GM23338 (cell line): Measurements from ENCODE around the gene CCDC117. TPM values are rescaled to one million over a fixed set of nuclear protein-coding genes. Genes with fewer than 3 reads are reported as not detected.

Experiments used
- ATAC-seq: fragments of 200-7000 bp; cut with Tn5 transposase; 3 replicates; pipeline ENCODE4 v1.9.1; 2020
- DNase-seq: peaks from one replicate; pipeline ENCODE4 v3.0.0-alpha.2; 2015; ENCODE audit warnings: low spot score
- H2AFZ ChIP-seq: fragments of 200-600 bp; sonication (generic); 2 replicates; pipeline ENCODE4 v1.8.0; 2016; ENCODE audit warnings: antibody characterized with exemption, mild to moderate bottlenecking, moderate library complexity
- H3F3A ChIP-seq: fragments of 200-600 bp; sonication (generic); replicated peaks from 2 replicates; pipeline ENCODE4 v1.8.0; 2017; ENCODE audit warnings: antibody characterized with exemption, mixed run types, low read depth
- H3K27ac ChIP-seq: fragments of 200-600 bp; sonication (generic); 2 replicates; pipeline ENCODE4 v1.6.1; 2016; ENCODE audit warnings: low read depth
- H3K27me3 ChIP-seq: fragments of 200-600 bp; sonication (generic); 2 replicates; pipeline ENCODE4 v1.8.0; 2016; ENCODE audit warnings: mild to moderate bottlenecking, mixed run types, moderate library complexity; ENCODE audit not compliant: insufficient read depth
- H3K36me3 ChIP-seq: fragments of 200-600 bp; sonication (generic); 2 replicates; pipeline ENCODE4 v1.8.0; 2016; ENCODE audit warnings: mild to moderate bottlenecking; ENCODE audit not compliant: insufficient read depth
- H3K4me1 ChIP-seq: fragments of 200-600 bp; sonication (generic); 2 replicates; pipeline ENCODE4 v1.8.0; 2016; ENCODE audit warnings: mild to moderate bottlenecking, moderate library complexity; ENCODE audit not compliant: insufficient read depth
- H3K4me2 ChIP-seq: fragments of 200-600 bp; sonication (generic); 2 replicates; pipeline ENCODE4 v1.7.1; 2017; ENCODE audit warnings: mixed run types
- H3K4me3 ChIP-seq: fragments of 200-600 bp; sonication (generic); 2 replicates; pipeline ENCODE4 v1.6.1; 2016; ENCODE audit warnings: mixed run types
- H3K79me2 ChIP-seq: fragments of 200-600 bp; sonication (generic); replicated peaks from 2 replicates; pipeline ENCODE4 v1.8.0; 2017; ENCODE audit warnings: mild to moderate bottlenecking; ENCODE audit not compliant: insufficient read depth
- H3K9me2 ChIP-seq: fragments of 200-600 bp; sonication (generic); 2 replicates; pipeline ENCODE4 v1.8.0; 2017; ENCODE audit not compliant: insufficient read depth
- H4K20me1 ChIP-seq: fragments of 200-600 bp; sonication (generic); replicated peaks from 2 replicates; pipeline ENCODE4 v1.8.0; 2017; ENCODE audit warnings: mild to moderate bottlenecking; ENCODE audit not compliant: insufficient read depth
- H3K27ac Mint-ChIP-seq: 2 replicates; pipeline ENCODE4 v1.8.0; 2020; ENCODE audit warnings: inconsistent platforms, mild to moderate bottlenecking, moderate library complexity, mixed read lengths
- H3K27me3 Mint-ChIP-seq: 3 replicates; pipeline ENCODE4 v1.8.0; 2022; ENCODE audit warnings: low read depth, mild to moderate bottlenecking, moderate library complexity, mixed read lengths, inconsistent platforms; ENCODE audit not compliant: insufficient read depth, poor library complexity
- H3K36me3 Mint-ChIP-seq: 3 replicates; pipeline ENCODE4 v1.8.0; 2021; ENCODE audit warnings: low read depth, mild to moderate bottlenecking, inconsistent platforms, moderate library complexity, mixed read lengths
- H3K4me1 Mint-ChIP-seq: 3 replicates; pipeline ENCODE4 v1.8.0; 2020; ENCODE audit warnings: mild to moderate bottlenecking, inconsistent platforms, mixed read lengths
- H3K4me3 Mint-ChIP-seq: 3 replicates; pipeline ENCODE4 v1.8.0; 2021; ENCODE audit warnings: moderate library complexity, mild to moderate bottlenecking, inconsistent platforms, mixed read lengths
- H3K9me3 Mint-ChIP-seq: 3 replicates; pipeline ENCODE4 v1.8.0; 2020; ENCODE audit warnings: moderate library complexity, mild to moderate bottlenecking, inconsistent platforms, mixed read lengths
- CREB1 ChIP-seq: fragments of 250-450 bp; sonication (Bioruptor Pico); IDR thresholded peaks from 2 replicates; pipeline ENCODE4 v1.5.0; 2020; ENCODE audit warnings: low read depth, mild to moderate bottlenecking, moderate library complexity
- EZH2phosphoT487 ChIP-seq: fragments of 200-600 bp; sonication (generic); IDR thresholded peaks from one replicate; pipeline ENCODE4 v1.8.1; 2018; ENCODE audit warnings: antibody characterized with exemption; ENCODE audit not compliant: unreplicated experiment
- JUNB ChIP-seq: IDR thresholded peaks from one replicate; pipeline ENCODE4 v1.6.1; 2016; ENCODE audit warnings: antibody characterized with exemption; ENCODE audit not compliant: unreplicated experiment
- NANOG ChIP-seq: IDR thresholded peaks from 2 replicates; pipeline ENCODE4 v1.6.1; 2016; ENCODE audit warnings: antibody characterized with exemption, borderline replicate concordance
- STAT1 ChIP-seq: IDR thresholded peaks from one replicate; pipeline ENCODE4 v1.6.1; 2016; ENCODE audit warnings: antibody characterized with exemption; ENCODE audit not compliant: unreplicated experiment
- ZNF114 ChIP-seq: fragments of 250-450 bp; sonication (Bioruptor Pico); IDR thresholded peaks from 2 replicates; pipeline ENCODE4 v1.5.0; 2020; ENCODE audit warnings: mild to moderate bottlenecking, moderate library complexity
- polyA plus RNA-seq: library from polyadenylated mRNA; unstranded; fragments of >200 nt; fragmentation: Nextera tagmentation; extraction: Ambion mirVana; gene quantifications from 2 replicates; pipeline ENCODE4 v1.2.1, GENCODE V29; 2016
- total RNA-seq: library from RNA; depleted of rRNA; stranded (reverse); fragments of >200 nt; shearing (Covaris generic); gene quantifications from 2 replicates; pipeline ENCODE4 v1.2.3, GENCODE V29; 2014
- TF ChIP-seq, protein P1 (sequence below): IDR thresholded peaks from one replicate; pipeline ENCODE4 v1.6.1; 2018; ENCODE audit warnings: antibody characterized with exemption; ENCODE audit not compliant: unreplicated experiment
- TF ChIP-seq, protein P2 (sequence below): fragments of 250-450 bp; sonication (Bioruptor Pico); IDR thresholded peaks from 2 replicates; pipeline ENCODE4 v1.5.0; 2020; ENCODE audit warnings: mild to moderate bottlenecking, moderate library complexity

Gene CCDC117
- total and polyA plus RNA-seq, 2 experiments from 2014 or later: 23.9 to 54.1 TPM

DNA sequence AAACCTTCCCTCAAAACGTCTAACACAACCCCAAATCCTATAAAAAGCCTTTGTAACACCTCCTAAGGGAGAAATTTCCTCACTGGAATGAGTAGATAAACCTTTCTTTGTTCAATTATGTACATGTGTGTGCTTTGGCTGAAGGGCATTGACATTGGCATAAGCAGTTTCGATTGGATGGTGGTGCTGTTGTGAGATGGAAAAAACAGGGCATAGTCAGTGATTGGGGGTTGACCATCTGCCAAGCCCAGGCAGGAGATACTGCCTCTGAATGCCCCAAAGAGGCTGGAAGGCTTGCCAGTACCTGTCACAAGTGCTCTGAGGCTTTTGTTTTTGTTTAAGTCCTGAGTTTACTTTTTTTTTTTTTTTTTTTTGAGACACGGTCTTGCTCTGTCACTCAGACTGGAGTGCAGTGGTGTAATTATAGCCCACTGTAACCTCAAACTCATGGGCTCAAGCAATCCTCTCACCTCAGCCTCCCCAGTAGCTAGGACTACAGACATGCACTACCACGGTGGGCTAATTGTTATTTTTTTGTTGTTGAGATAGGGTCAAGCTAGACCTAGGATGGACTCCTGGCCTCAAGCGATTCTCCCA, 1.2 kb upstream of the CCDC117 start:
- no peaks in the 10 kb centered on the region for H3F3A ChIP-seq
- peaks cover 8% of the 10 kb centered on the region; the same call in 2 of the 3 replicates for H3K9me3 Mint-ChIP-seq
- peaks cover 31% of the 10 kb centered on the region for H3K79me2 ChIP-seq
- peaks cover 5% of the 10 kb centered on the region for H3K4me1 Mint-ChIP-seq
- H3K27ac Mint-ChIP-seq: no peak overlapping the region
- peak overlapping the region; percentile 66; the same call in 1 of the 2 replicates for H2AFZ ChIP-seq
- TF ChIP-seq CREB1 (CRISPR knock-in tag) (no peak), JUNB (no peak), NANOG (no peak), ZNF114 (no peak), EZH2phosphoT487 (no peak), STAT1 (no peak)
- TF ChIP-seq, protein P1, sequence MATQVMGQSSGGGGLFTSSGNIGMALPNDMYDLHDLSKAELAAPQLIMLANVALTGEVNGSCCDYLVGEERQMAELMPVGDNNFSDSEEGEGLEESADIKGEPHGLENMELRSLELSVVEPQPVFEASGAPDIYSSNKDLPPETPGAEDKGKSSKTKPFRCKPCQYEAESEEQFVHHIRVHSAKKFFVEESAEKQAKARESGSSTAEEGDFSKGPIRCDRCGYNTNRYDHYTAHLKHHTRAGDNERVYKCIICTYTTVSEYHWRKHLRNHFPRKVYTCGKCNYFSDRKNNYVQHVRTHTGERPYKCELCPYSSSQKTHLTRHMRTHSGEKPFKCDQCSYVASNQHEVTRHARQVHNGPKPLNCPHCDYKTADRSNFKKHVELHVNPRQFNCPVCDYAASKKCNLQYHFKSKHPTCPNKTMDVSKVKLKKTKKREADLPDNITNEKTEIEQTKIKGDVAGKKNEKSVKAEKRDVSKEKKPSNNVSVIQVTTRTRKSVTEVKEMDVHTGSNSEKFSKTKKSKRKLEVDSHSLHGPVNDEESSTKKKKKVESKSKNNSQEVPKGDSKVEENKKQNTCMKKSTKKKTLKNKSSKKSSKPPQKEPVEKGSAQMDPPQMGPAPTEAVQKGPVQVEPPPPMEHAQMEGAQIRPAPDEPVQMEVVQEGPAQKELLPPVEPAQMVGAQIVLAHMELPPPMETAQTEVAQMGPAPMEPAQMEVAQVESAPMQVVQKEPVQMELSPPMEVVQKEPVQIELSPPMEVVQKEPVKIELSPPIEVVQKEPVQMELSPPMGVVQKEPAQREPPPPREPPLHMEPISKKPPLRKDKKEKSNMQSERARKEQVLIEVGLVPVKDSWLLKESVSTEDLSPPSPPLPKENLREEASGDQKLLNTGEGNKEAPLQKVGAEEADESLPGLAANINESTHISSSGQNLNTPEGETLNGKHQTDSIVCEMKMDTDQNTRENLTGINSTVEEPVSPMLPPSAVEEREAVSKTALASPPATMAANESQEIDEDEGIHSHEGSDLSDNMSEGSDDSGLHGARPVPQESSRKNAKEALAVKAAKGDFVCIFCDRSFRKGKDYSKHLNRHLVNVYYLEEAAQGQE: no peak
- TF ChIP-seq, protein P2, sequence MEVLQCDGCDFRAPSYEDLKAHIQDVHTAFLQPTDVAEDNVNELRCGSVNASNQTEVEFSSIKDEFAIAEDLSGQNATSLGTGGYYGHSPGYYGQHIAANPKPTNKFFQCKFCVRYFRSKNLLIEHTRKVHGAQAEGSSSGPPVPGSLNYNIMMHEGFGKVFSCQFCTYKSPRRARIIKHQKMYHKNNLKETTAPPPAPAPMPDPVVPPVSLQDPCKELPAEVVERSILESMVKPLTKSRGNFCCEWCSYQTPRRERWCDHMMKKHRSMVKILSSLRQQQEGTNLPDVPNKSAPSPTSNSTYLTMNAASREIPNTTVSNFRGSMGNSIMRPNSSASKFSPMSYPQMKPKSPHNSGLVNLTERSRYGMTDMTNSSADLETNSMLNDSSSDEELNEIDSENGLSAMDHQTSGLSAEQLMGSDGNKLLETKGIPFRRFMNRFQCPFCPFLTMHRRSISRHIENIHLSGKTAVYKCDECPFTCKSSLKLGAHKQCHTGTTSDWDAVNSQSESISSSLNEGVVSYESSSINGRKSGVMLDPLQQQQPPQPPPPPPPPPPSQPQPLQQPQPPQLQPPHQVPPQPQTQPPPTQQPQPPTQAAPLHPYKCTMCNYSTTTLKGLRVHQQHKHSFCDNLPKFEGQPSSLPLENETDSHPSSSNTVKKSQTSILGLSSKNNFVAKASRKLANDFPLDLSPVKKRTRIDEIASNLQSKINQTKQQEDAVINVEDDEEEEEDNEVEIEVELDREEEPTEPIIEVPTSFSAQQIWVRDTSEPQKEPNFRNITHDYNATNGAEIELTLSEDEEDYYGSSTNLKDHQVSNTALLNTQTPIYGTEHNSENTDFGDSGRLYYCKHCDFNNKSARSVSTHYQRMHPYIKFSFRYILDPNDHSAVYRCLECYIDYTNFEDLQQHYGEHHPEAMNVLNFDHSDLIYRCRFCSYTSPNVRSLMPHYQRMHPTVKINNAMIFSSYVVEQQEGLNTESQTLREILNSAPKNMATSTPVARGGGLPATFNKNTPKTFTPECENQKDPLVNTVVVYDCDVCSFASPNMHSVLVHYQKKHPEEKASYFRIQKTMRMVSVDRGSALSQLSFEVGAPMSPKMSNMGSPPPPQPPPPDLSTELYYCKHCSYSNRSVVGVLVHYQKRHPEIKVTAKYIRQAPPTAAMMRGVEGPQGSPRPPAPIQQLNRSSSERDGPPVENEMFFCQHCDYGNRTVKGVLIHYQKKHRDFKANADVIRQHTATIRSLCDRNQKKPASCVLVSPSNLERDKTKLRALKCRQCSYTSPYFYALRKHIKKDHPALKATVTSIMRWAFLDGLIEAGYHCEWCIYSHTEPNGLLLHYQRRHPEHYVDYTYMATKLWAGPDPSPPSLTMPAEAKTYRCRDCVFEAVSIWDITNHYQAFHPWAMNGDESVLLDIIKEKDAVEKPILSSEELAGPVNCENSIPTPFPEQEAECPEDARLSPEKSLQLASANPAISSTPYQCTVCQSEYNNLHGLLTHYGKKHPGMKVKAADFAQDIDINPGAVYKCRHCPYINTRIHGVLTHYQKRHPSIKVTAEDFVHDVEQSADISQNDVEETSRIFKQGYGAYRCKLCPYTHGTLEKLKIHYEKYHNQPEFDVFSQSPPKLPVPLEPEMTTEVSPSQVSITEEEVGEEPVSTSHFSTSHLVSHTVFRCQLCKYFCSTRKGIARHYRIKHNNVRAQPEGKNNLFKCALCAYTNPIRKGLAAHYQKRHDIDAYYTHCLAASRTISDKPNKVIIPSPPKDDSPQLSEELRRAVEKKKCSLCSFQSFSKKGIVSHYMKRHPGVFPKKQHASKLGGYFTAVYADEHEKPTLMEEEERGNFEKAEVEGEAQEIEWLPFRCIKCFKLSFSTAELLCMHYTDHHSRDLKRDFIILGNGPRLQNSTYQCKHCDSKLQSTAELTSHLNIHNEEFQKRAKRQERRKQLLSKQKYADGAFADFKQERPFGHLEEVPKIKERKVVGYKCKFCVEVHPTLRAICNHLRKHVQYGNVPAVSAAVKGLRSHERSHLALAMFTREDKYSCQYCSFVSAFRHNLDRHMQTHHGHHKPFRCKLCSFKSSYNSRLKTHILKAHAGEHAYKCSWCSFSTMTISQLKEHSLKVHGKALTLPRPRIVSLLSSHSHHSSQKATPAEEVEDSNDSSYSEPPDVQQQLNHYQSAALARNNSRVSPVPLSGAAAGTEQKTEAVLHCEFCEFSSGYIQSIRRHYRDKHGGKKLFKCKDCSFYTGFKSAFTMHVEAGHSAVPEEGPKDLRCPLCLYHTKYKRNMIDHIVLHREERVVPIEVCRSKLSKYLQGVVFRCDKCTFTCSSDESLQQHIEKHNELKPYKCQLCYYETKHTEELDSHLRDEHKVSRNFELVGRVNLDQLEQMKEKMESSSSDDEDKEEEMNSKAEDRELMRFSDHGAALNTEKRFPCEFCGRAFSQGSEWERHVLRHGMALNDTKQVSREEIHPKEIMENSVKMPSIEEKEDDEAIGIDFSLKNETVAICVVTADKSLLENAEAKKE (CRISPR knock-in tag): no peak
- H3K36me3 ChIP-seq: 0 out of 2 replicates have a peak, but pooled peaks cover 5% of the 10 kb centered on the region
- ATAC-seq (no peak), DNase-seq (no peak)
- H3K4me3 ChIP-seq: no peak overlapping the region
- H3K27me3 ChIP-seq: no peaks in the 10 kb centered on the region
- H3K4me3 Mint-ChIP-seq: no peak overlapping the region
- no peaks in the 10 kb centered on the region for H3K9me2 ChIP-seq
- H3K4me2 ChIP-seq: no peak overlapping the region
- H3K27me3 Mint-ChIP-seq: peaks cover 4% of the 10 kb centered on the region
- H3K36me3 Mint-ChIP-seq: peaks cover 27% of the 10 kb centered on the region
- no peaks in the 10 kb centered on the region for H3K4me1 ChIP-seq
- no peak overlapping the region for H3K27ac ChIP-seq
- no peaks in the 10 kb centered on the region; the same call in 1 of the 2 replicates for H4K20me1 ChIP-seq
